Kidney (tissue), 14 donors: ENCODE results near the gene MACROD2. TPM values are rescaled to one million over a fixed set of nuclear protein-coding genes. Genes with fewer than 3 reads are reported as not detected.

Experiments used
- DNase-seq, 5 donors: peaks; one replicate each; pipeline ENCODE4 v3.0.0-alpha.2; 2013 to 2020
- FAIRE-seq: peaks from 2 replicates; lab custom pipeline; 2012; peaks lifted over from hg19 to GRCh38; lab: Jason Lieb, UNC
- H3K27ac ChIP-seq, 2 donors: one replicate each; pipeline ENCODE4 v1.7.0; 2013; ENCODE audit warnings: low read depth in 2 of 2, low read length in 2 of 2, inconsistent platforms in 1 of 2
- H3K27me3 ChIP-seq: one replicate; pipeline ENCODE4 v1.7.1; 2013; ENCODE audit warnings: low read length, inconsistent platforms; ENCODE audit not compliant: control insufficient read depth, insufficient read depth
- H3K36me3 ChIP-seq, 3 donors: one replicate each; pipeline versions ENCODE4 v1.7.0 to v1.7.1; 2013; ENCODE audit warnings: low read length in 3 of 3, control low read depth in 1 of 3, inconsistent platforms in 1 of 3; ENCODE audit not compliant: insufficient read depth in 3 of 3, control insufficient read depth in 2 of 3
- H3K4me1 ChIP-seq, 3 donors: one replicate each; pipeline versions ENCODE4 v1.7.0 to v1.7.1; 2013; ENCODE audit warnings: low read length in 3 of 3, inconsistent platforms in 1 of 3, low read depth in 1 of 3; ENCODE audit not compliant: control insufficient read depth in 2 of 3, insufficient read depth in 2 of 3
- H3K4me3 ChIP-seq, 3 donors: one replicate each; pipeline versions ENCODE4 v1.7.0 to v1.8.1; 2013; ENCODE audit warnings: low read length in 3 of 3, control low read depth in 1 of 3, inconsistent platforms in 1 of 3
- H3K9ac ChIP-seq, 3 donors: one replicate each; pipeline versions ENCODE4 v1.7.0 to v1.7.1; 2013; ENCODE audit warnings: low read length in 3 of 3, control low read depth in 1 of 3, inconsistent platforms in 1 of 3
- H3K9me3 ChIP-seq, 3 donors: one replicate each; pipeline versions ENCODE4 v1.7.0 to v1.7.1; 2013; ENCODE audit warnings: low read length in 3 of 3, control low read depth in 1 of 3, inconsistent platforms in 1 of 3; ENCODE audit not compliant: control insufficient read depth in 2 of 3, insufficient read depth in 1 of 3
- intact Hi-C: fragments of 100-400 bp; cut with DNase I; formaldehyde crosslinking; loops from one replicate; pipeline ENCODE4 v1.11.1; 2022
- polyA plus RNA-seq: library from polyadenylated mRNA; stranded (reverse); fragments of 350-450 nt; fragmentation: Illumina TruSeq; extraction: RNeasy Lipid Tissue Mini Kit (QIAGEN cat#74804); gene quantifications from one replicate; pipeline ENCODE4 v1.2.3, GENCODE V29; 2014; ENCODE audit warnings: low read depth, low replicate concordance; ENCODE audit not compliant: insufficient read depth
- total RNA-seq: library from RNA; stranded (reverse); fragmentation: NEBNext Ultra II Directional; extraction: Animal tissue kit (Norgen Biotek cat#: 25700); gene quantifications from one replicate; pipeline ENCODE4 v1.2.1, GENCODE V29; 2021
- TF ChIP-seq, protein P1 (sequence below): IDR thresholded peaks from 3 replicates; pipeline ENCODE4 v1.5.1; 2012; ENCODE audit warnings: mild to moderate bottlenecking, moderate library complexity, borderline replicate concordance; ENCODE audit not compliant: insufficient read depth; ENCODE audit errors: extremely low read depth
- donor health status: control.
- donor health status: control.
- donor health status: control.
- donor health status: control.
- donor health status: control.
- donor health status: DM: yes; HTN: yes; CAD: no.
- donor health status: Normal renal cell carcinoma (clear cell type).

Gene MACROD2
- total and polyA plus RNA-seq, 2 donors from 2014 or later: 3.0 to 10.0 TPM

- DNase-seq: no peak
- TF ChIP-seq, protein P1, sequence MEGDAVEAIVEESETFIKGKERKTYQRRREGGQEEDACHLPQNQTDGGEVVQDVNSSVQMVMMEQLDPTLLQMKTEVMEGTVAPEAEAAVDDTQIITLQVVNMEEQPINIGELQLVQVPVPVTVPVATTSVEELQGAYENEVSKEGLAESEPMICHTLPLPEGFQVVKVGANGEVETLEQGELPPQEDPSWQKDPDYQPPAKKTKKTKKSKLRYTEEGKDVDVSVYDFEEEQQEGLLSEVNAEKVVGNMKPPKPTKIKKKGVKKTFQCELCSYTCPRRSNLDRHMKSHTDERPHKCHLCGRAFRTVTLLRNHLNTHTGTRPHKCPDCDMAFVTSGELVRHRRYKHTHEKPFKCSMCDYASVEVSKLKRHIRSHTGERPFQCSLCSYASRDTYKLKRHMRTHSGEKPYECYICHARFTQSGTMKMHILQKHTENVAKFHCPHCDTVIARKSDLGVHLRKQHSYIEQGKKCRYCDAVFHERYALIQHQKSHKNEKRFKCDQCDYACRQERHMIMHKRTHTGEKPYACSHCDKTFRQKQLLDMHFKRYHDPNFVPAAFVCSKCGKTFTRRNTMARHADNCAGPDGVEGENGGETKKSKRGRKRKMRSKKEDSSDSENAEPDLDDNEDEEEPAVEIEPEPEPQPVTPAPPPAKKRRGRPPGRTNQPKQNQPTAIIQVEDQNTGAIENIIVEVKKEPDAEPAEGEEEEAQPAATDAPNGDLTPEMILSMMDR: no peak
These were observed 1644.5 kb downstream of the MACROD2 start for GRCh38 chr20:15639839-15640238.

DNA sequence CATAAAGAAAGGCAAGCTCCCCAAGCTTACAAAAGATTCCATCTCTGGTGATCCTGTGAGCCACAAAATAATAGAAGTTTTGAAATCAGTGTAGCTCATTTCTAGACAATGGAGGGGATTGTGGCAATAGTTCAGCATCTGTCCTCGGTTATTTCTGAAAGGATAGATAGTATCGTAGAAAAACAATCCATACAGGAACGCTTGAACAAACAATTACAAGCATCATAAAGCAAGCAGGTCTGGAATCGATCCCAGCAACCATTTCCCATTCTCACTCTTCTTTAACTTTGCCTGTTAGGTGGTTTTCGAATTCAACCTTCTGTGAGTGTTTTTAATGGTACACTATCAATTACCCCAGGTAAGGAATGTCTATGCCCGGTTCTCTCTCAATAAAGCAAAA is 1646.8 kb downstream of the MACROD2 start:
- intact Hi-C loops: no loop called here
- no peak for FAIRE-seq

More at GRCh38 chr20:15639839-15640238, 1644.5 kb downstream of the MACROD2 start:
- Histone ChIP-seq H3K9ac (no peak overlapping the region), H3K36me3 (no peaks in the 10 kb centered on the region), H3K27ac (no peak overlapping the region), H3K9me3 (no peaks in the 10 kb centered on the region), H3K4me3 (no peak overlapping the region), H3K4me1 (peaks cover 0 to 12% (median 0%) of the 10 kb centered on the region in 3 donors), H3K27me3 (no peaks in the 10 kb centered on the region)
- intact Hi-C loops: no loop called here
- FAIRE-seq: no peak

DNA sequence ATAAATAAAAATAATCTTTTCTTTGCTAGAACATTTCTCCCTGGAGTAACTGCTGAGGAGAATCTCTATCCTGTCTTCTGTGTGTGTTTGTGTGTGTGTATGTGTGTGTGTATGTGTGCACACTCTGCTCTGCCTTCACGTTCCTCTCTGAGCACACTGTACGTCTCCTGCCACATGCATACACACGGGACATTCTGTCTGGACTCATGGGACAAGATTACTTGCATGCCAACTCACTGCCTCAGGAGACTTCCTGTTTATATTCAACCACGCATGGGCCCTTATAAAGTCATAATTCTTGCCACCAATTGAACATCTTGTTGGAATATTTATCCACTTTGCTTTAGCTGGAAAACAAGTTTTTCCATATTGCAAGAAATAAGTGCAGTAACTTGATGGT is 1647.4 kb downstream of the MACROD2 start:
- DNase-seq: no peak
- H3K27ac ChIP-seq: no peak overlapping the region

More for the DNA sequence above, 1646.8 kb downstream of the MACROD2 start:
- DNase-seq: no peak
- Histone ChIP-seq H3K9ac (no peak overlapping the region), H3K9me3 (no peaks in the 10 kb centered on the region), H3K4me1 (peaks cover 0 to 12% (median 0%) of the 10 kb centered on the region in 3 donors), H3K36me3 (no peaks in the 10 kb centered on the region), H3K27me3 (no peaks in the 10 kb centered on the region), H3K4me3 (no peak overlapping the region), H3K27ac (no peak overlapping the region)
- TF ChIP-seq, protein P1: no peak

More for the DNA sequence above, 1647.4 kb downstream of the MACROD2 start:
- no peak overlapping the region for H3K9ac ChIP-seq
- TF ChIP-seq, protein P1: no peak
- peaks cover 0 to 8% (median 0%) of the 10 kb centered on the region in 3 donors for H3K4me1 ChIP-seq
- H3K27me3 ChIP-seq: no peaks in the 10 kb centered on the region
- no peak overlapping the region for H3K4me3 ChIP-seq
- no peaks in the 10 kb centered on the region for H3K36me3 ChIP-seq
- intact Hi-C loops: no loop called here
- no peak for FAIRE-seq
- no peaks in the 10 kb centered on the region for H3K9me3 ChIP-seq
